CD14-positive monocyte (primary cell): ENCODE data around the gene FYTTD1. TPM values are rescaled to one million over a fixed set of nuclear protein-coding genes. Genes with fewer than 3 reads are reported as not detected.

Source experiments
- DNase-seq, 3 donors: peaks; one replicate each; pipeline ENCODE4 v3.0.0-alpha.2; 2011 to 2022
- H2AFZ ChIP-seq: 2 replicates; pipeline ENCODE4 v1.6.0; 2012; ENCODE audit warnings: mild to moderate bottlenecking, low read depth, low read length, inconsistent platforms; ENCODE audit not compliant: insufficient read depth, poor library complexity, severe bottlenecking
- H3K27ac ChIP-seq, 2 donors: 1 replicate in 1 of 2; 2 replicates in 1 of 2; pipeline ENCODE4 v1.5.1; 2012 to 2013; ENCODE audit warnings: low read length in 2 of 2, control low read depth in 1 of 2, inconsistent platforms in 1 of 2, low read depth in 1 of 2, mild to moderate bottlenecking in 1 of 2
- H3K27me3 ChIP-seq, 2 donors: one replicate each; pipeline versions ENCODE4 v1.6.0 to v1.6.1; 2011 to 2013; ENCODE audit warnings: low read length in 2 of 2; ENCODE audit not compliant: control insufficient read depth in 2 of 2, insufficient read depth in 2 of 2
- H3K36me3 ChIP-seq, 2 donors: replicated peaks in 1 of 2; 1 replicate in 1 of 2; 2 replicates in 1 of 2; pipeline versions ENCODE4 v1.5.1 to v1.6.1; 2012 to 2013; ENCODE audit warnings: low read length in 2 of 2, control low read depth in 1 of 2, inconsistent platforms in 1 of 2, mild to moderate bottlenecking in 1 of 2; ENCODE audit not compliant: insufficient read depth in 2 of 2, control insufficient read depth in 1 of 2
- H3K4me1 ChIP-seq, 2 donors: 1 replicate in 1 of 2; 2 replicates in 1 of 2; pipeline versions ENCODE4 v1.5.1 to v1.6.1; 2012 to 2013; ENCODE audit warnings: low read length in 2 of 2, control low read depth in 1 of 2, inconsistent platforms in 1 of 2, mild to moderate bottlenecking in 1 of 2, moderate library complexity in 1 of 2; ENCODE audit not compliant: insufficient read depth in 2 of 2, control insufficient read depth in 1 of 2
- H3K4me2 ChIP-seq: replicated peaks from 2 replicates; pipeline ENCODE3; 2012; ENCODE audit warnings: low read length, moderate library complexity, mild to moderate bottlenecking; ENCODE audit not compliant: poor library complexity, severe bottlenecking; ENCODE audit errors: extremely low read depth
- H3K4me3 ChIP-seq, 3 experiments: fragments of 200-600 bp in 1 of 3; sonication (generic) in 1 of 3; replicated peaks in 1 of 3; 1 replicate in 2 of 3; 2 replicates in 1 of 3; pipeline ENCODE4 v1.5.1; 2011 to 2013; ENCODE audit warnings: low read length in 3 of 3, mild to moderate bottlenecking in 3 of 3, control low read depth in 2 of 3, low read depth in 2 of 3, inconsistent platforms in 1 of 3, moderate library complexity in 1 of 3
- H3K79me2 ChIP-seq: 2 replicates; pipeline ENCODE4 v1.6.0; 2012; ENCODE audit warnings: mild to moderate bottlenecking, control low read depth, inconsistent platforms, low read length, moderate library complexity; ENCODE audit not compliant: insufficient read depth
- H3K9ac ChIP-seq: 2 replicates; pipeline ENCODE4 v1.6.0; 2017; ENCODE audit warnings: low read length, mild to moderate bottlenecking; ENCODE audit not compliant: insufficient read depth, poor library complexity, severe bottlenecking
- H3K9me3 ChIP-seq, 2 donors: replicated peaks in 1 of 2; 1 replicate in 1 of 2; 2 replicates in 1 of 2; pipeline versions ENCODE4 v1.5.1 to v1.6.1; 2012 to 2013; ENCODE audit warnings: low read length in 2 of 2, control low read depth in 1 of 2; ENCODE audit not compliant: control insufficient read depth in 1 of 2, insufficient read depth in 1 of 2
- H4K20me1 ChIP-seq: 2 replicates; pipeline ENCODE4 v1.6.0; 2012; ENCODE audit warnings: mild to moderate bottlenecking, low read length, control low read depth, moderate library complexity; ENCODE audit not compliant: insufficient read depth
- H3K27ac Mint-ChIP-seq, 7 donors: one replicate each; pipeline ENCODE4 v1.8.0; 2020; ENCODE audit warnings: mild to moderate bottlenecking in 7 of 7, mixed read lengths in 7 of 7, moderate library complexity in 6 of 7, inconsistent platforms in 2 of 7
- H3K27me3 Mint-ChIP-seq, 3 donors: one replicate each; pipeline ENCODE4 v1.8.0; 2021 to 2022; ENCODE audit warnings: low read depth in 3 of 3, mild to moderate bottlenecking in 3 of 3, mixed read lengths in 3 of 3, moderate library complexity in 3 of 3, inconsistent platforms in 1 of 3
- H3K36me3 Mint-ChIP-seq, 2 donors: one replicate each; pipeline ENCODE4 v1.8.0; 2020; ENCODE audit warnings: mixed read lengths in 2 of 2, inconsistent platforms in 1 of 2, mild to moderate bottlenecking in 1 of 2
- H3K4me1 Mint-ChIP-seq: one replicate; pipeline ENCODE4 v1.8.0; 2020; ENCODE audit warnings: mild to moderate bottlenecking, mixed read lengths
- H3K4me3 Mint-ChIP-seq, 2 donors: one replicate each; pipeline ENCODE4 v1.8.0; 2020; ENCODE audit warnings: mild to moderate bottlenecking in 2 of 2, mixed read lengths in 2 of 2, moderate library complexity in 1 of 2
- H3K9me3 Mint-ChIP-seq, 7 donors: one replicate each; pipeline ENCODE4 v1.8.0; 2020 to 2022; ENCODE audit warnings: mixed read lengths in 7 of 7, mild to moderate bottlenecking in 6 of 7, moderate library complexity in 6 of 7, inconsistent platforms in 2 of 7
- CTCF ChIP-seq: fragments of 200-600 bp; IDR thresholded peaks from one replicate; pipeline ENCODE4 v1.8.0; 2022; ENCODE audit warnings: antibody characterized with exemption, mild to moderate bottlenecking
- whole genome bisulfite sequencing: methylation state at CpG from one replicate; pipeline ENCODE4 v1.1.5; 2013; ENCODE audit warnings: missing lambda C conversion rate; ENCODE audit not compliant: insufficient coverage; 5-methylcytosine and 5-hydroxymethylcytosine counted together
- intact Hi-C, 2 donors: fragments of 100-400 bp; cut with micrococcal nuclease; formaldehyde crosslinking; loops; one replicate each; pipeline versions ENCODE4 v1.15.0 to v1.15.1; 2023
- polyA plus RNA-seq, 3 donors: library from polyadenylated mRNA; depleted of rRNA in 1 of 3; unstranded in 2 of 3; stranded (reverse) in 1 of 3; fragments of 300-500 nt in 2 of 3; fragments of >200 nt in 1 of 3; fragmentation: Illumina TruSeq in 2 of 3; gene quantifications; 1 replicate in 2 of 3; 2 replicates in 1 of 3; pipeline ENCODE4 v1.2.3, GENCODE V29; 2012 to 2021

FYTTD1 gene
- polyA plus RNA-seq, 3 donors: 11.5 to 73.2 (median 59.4) TPM

GRCh38 chr3:197736491-197737318 lies 13.0 kb upstream of the FYTTD1 start, which contains the start of gene RUBCN:
RUBCN (minus strand) TSS chr3:197736904; CDS start chr3:197736719, 185 bp downstream.
- Mint-ChIP-seq H3K4me1 (peaks cover 32% of the 10 kb centered on the region), H3K36me3 (peaks cover 6 to 7% of the 10 kb centered on the region in 2 donors), H3K27me3 (peaks cover 2 to 6% (median 2%) of the 10 kb centered on the region in 3 donors), H3K4me3 (peak within 1 kb of the TSS; percentile 94 to 99), H3K27ac (peak within 1 kb of the TSS; percentile 89 to 96 (median 91)), H3K9me3 (no peaks in the 10 kb centered on the region)
- WGBS: under 1% methylated on average over 87 of the region's 92 CpGs
- DNase-seq: peak; percentile 92 to 93 (median 92)
- peak within 1 kb of the TSS; percentile 98 for H3K4me2 ChIP-seq
- no peak for TF ChIP-seq CTCF
- H3K4me1 ChIP-seq: peaks cover 28 to 33% of the 10 kb centered on the region in 2 donors
- peak within 1 kb of the TSS; percentile 99 for H2AFZ ChIP-seq
- H3K36me3 ChIP-seq: peaks cover 0 to 3% of the 10 kb centered on the region in 2 donors
- intact Hi-C loops: loop anchor here in 1 of 2 donors (2.0 kb wide), 1 partner anchor 14 kb away; no protein-coding TSS in a partner anchor
- H3K9me3 ChIP-seq: no peaks in the 10 kb centered on the region
- peaks cover 46% of the 10 kb centered on the region for H3K79me2 ChIP-seq
- H3K9ac ChIP-seq: peak within 1 kb of the TSS; percentile 81
- no peaks in the 10 kb centered on the region for H3K27me3 ChIP-seq
- H3K4me3 ChIP-seq: peak within 1 kb of the TSS; percentile 76 to 94 (median 83)
- H4K20me1 ChIP-seq: peaks cover 28% of the 10 kb centered on the region
- peak within 1 kb of the TSS; percentile 79 to 82 for H3K27ac ChIP-seq

GRCh38 chr3:197737319-197737649 lies 12.4 kb upstream of the FYTTD1 start:
- H3K27me3 ChIP-seq: no peaks in the 10 kb centered on the region
- peak overlapping the region; percentile 81 for H3K9ac ChIP-seq
- no peak for TF ChIP-seq CTCF
- H3K4me1 ChIP-seq: peaks cover 28 to 33% of the 10 kb centered on the region in 2 donors
- H3K9me3 ChIP-seq: no peaks in the 10 kb centered on the region
- Mint-ChIP-seq H3K4me1 (peaks cover 29% of the 10 kb centered on the region), H3K4me3 (peak overlapping the region; percentile 94 to 96), H3K27ac (peak overlapping the region; percentile 61 to 90 (median 87)), H3K36me3 (peaks cover 4 to 6% of the 10 kb centered on the region in 2 donors), H3K27me3 (peaks cover 2 to 6% (median 2%) of the 10 kb centered on the region in 3 donors), H3K9me3 (no peaks in the 10 kb centered on the region)
- peaks cover 0 to 3% of the 10 kb centered on the region in 2 donors for H3K36me3 ChIP-seq
- intact Hi-C loops: loop anchor here in 1 of 2 donors (2.0 kb wide), 1 partner anchor 14 kb away; no protein-coding TSS in a partner anchor
- 0% methylated on average over 6 of the region's 6 CpGs for WGBS
- peak overlapping the region; percentile 61 to 94 (median 64) for H3K4me3 ChIP-seq
- H3K79me2 ChIP-seq: peaks cover 40% of the 10 kb centered on the region
- DNase-seq: peak in 1 of 3 donors; percentile 15
- H2AFZ ChIP-seq: peak overlapping the region; percentile 99
- H4K20me1 ChIP-seq: peaks cover 22% of the 10 kb centered on the region
- peak overlapping the region; percentile 58 to 82 for H3K27ac ChIP-seq
- H3K4me2 ChIP-seq: peak overlapping the region; percentile 98
